ENCODE results near the gene OXSR1.
"Not testable (repeated sequence)": the region's sequence is repeated elsewhere in the genome, so short reads cannot be mapped to it uniquely, and the experiment has no call there.

OXSR1 gene

GRCh38 chr3:38289286-38290217 is 124.2 kb downstream of the OXSR1 start:
- DNase-seq; intact Hi-C loops (cut with DNase I): not testable (repeated sequence)

- DNase-seq; intact Hi-C loops (cut with DNase I): not testable (repeated sequence)
These were observed 131.7 kb downstream of the OXSR1 start for GRCh38 chr3:38297053-38297452.

- intact Hi-C loops (cut with DNase I) = no loop called here
- DNase-seq = no peak
These were observed 132.2 kb downstream of the OXSR1 start for GRCh38 chr3:38297537-38297936.

- intact Hi-C loops (cut with DNase I) = no loop called here
These were observed 132.8 kb downstream of the OXSR1 start for GRCh38 chr3:38297947-38298711.

More at GRCh38 chr3:38297947-38298711, 132.8 kb downstream of the OXSR1 start:
- no peak for DNase-seq
